Urinary bladder (tissue), 4 donors: ENCODE measurements around the gene INPP4B. TPM values are rescaled to one million over a fixed set of nuclear protein-coding genes. Genes with fewer than 3 reads are reported as not detected.

Source experiments
- DNase-seq: peaks from one replicate; pipeline ENCODE4 v3.0.0-alpha.2; 2015; ENCODE audit errors: extremely low spot score
- H3K27ac ChIP-seq: one replicate; pipeline ENCODE4 v1.5.1; 2013; ENCODE audit warnings: low read depth, mild to moderate bottlenecking, moderate library complexity
- H3K36me3 ChIP-seq: one replicate; pipeline ENCODE4 v1.6.1; 2013; ENCODE audit warnings: mild to moderate bottlenecking, moderate library complexity; ENCODE audit not compliant: insufficient read depth
- H3K4me1 ChIP-seq: one replicate; pipeline ENCODE4 v1.6.1; 2013; ENCODE audit warnings: mild to moderate bottlenecking, moderate library complexity; ENCODE audit not compliant: insufficient read depth
- H3K4me3 ChIP-seq: one replicate; pipeline ENCODE4 v1.5.1; 2013; ENCODE audit warnings: low read depth, low read length
- WGBS: extraction: QIAGEN DNeasy Blood & Tissue Kit; methylation state at CpG from one replicate; pipeline ENCODE4 v1.1.7; 2013; 5-methylcytosine and 5-hydroxymethylcytosine counted together
- polyA plus RNA-seq: library from polyadenylated mRNA; stranded (reverse); fragments of 200-250 nt; gene quantifications from one replicate; pipeline ENCODE4 v1.2.3, GENCODE V29; 2013
- total RNA-seq: library from RNA; depleted of rRNA; stranded (reverse); fragments of >200 nt; gene quantifications from one replicate; pipeline ENCODE4 v1.2.3, GENCODE V29; 2014
- donor health status: healthy with polysubstance abuse.
- donor health status: healthy.

The INPP4B gene
- total and polyA plus RNA-seq, 2 donors = 4.7 to 53.9 TPM

DNA sequence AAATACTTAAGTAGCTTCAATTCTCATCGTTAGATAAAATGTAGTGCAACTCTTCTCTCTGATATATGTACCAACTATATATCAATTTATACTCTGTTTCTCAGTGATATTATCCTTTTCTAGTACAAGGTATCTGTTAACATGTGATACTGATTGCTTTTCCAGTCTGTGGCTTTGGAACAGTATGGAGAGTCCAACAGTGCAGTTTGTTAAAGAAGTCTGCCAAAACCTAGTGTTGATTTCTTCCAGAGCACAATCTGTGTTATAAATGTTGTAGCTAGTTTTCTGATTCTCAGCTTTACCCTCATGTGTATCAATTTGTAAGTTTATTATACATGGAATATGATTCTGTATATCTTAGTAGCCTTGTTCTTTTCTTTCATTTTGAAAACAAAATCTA lies 744.7 kb downstream of the INPP4B start:
- no peak overlapping the region for H3K4me3 ChIP-seq
- no peak overlapping the region for H3K27ac ChIP-seq
- H3K4me1 ChIP-seq = no peaks in the 10 kb centered on the region
- H3K36me3 ChIP-seq = no peaks in the 10 kb centered on the region
- WGBS = 95% methylated on average over 1 of the region's 1 CpG
- DNase-seq = no peak

DNA sequence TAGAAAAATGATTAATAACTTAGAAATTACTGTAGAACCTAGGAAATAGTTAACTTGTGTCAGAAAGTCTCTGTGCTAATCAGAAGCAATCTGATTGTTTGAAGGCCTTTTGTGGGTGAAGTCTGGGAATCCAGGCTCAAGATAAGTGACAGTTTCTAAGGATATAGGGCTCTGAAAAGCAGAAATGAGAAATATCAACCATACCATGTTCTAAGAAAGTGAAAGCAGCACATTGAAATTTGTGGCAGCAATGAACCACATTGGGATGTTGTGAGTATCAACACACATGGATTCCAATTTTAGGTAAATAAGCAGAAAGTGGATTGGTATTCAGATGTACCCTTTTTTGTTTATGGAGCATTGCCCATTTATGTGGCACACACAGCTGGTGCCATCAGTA lies 745.2 kb downstream of the INPP4B start:
- H3K4me1 ChIP-seq = no peaks in the 10 kb centered on the region
- DNase-seq = no peak
- no peak overlapping the region for H3K4me3 ChIP-seq
- H3K36me3 ChIP-seq = no peaks in the 10 kb centered on the region
- H3K27ac ChIP-seq = no peak overlapping the region

DNA sequence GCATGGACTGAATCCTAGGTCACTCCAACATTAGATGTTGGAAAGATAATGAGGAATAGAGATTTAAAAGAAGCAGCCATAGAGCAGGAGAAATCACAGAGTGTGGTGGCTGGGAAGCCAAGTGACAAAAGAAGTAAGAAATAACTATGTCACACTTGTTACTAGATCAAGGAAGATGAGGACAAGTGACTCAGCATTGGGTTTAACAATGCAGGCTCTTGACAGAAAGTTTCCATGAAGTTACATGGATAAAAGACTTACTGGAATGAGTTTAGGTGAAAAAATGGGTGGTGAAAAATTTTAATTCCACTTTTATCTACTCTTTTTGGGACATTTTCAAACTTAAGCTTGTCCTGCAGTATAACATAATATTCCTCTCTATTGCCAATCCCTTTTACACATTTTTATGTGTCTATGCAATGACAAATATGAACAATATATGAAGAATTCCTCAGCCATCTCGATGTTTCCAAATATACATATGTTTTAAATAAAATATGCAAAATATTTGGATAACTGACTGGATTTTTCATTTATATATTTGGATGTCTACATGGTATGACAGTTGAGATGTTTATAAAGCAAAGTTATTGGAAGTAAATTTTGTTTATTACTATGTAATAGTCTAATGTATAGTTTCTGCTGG lies 747.1 kb downstream of the INPP4B start:
- no peak overlapping the region for H3K27ac ChIP-seq
- no peaks in the 10 kb centered on the region for H3K4me1 ChIP-seq

DNA sequence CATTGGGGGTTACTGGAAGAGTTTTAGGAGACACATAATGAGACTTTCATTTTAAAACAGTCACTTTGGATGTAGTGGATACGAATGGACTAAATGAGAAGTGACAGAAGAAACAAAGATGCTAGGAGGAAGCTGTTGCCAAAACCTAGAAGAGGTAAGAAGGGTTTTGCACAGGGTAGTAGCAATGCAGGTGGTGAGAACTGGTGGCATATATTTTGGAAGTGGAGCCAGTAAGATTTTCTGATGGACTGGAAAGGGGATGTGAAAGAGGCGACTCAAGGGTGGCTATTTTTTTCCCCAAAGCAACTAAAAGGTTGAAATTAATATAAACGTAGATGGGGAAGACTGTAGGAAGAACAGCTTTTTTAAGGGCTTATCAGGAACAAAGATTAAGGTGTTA lies 747.7 kb downstream of the INPP4B start:
- no peak for DNase-seq
- Histone ChIP-seq H3K27ac (no peak overlapping the region), H3K36me3 (no peaks in the 10 kb centered on the region), H3K4me3 (no peak overlapping the region), H3K4me1 (no peaks in the 10 kb centered on the region)
- 87% methylated on average over 3 of the region's 3 CpGs for WGBS

More for the DNA sequence above, 747.1 kb downstream of the INPP4B start:
- DNase-seq = no peak
- H3K36me3 ChIP-seq = no peaks in the 10 kb centered on the region
- WGBS = 78% methylated on average over 1 of the region's 1 CpG
- H3K4me3 ChIP-seq = no peak overlapping the region

DNA sequence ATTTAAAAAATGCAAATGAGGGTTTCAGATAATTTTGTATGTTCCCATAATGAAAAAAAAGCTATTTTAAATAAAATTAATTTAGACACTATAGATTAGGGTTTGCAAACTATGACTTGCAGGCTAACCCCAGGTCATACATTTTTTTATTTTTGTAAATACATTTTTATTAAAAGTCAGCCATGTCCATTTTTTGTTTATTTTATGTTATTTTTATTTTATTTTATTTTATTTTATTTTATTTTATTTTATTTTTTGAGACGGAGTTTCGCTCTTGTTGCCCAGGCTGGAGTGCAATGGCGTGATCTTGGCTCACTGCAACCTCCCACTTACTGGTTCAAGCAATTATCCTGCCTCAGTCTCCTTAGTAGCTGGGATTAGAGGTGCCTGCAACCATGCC lies 749.1 kb downstream of the INPP4B start:
- Histone ChIP-seq H3K36me3 (no peaks in the 10 kb centered on the region), H3K27ac (no peak overlapping the region), H3K4me1 (no peaks in the 10 kb centered on the region), H3K4me3 (no peak overlapping the region)
- DNase-seq = no peak
- WGBS = 97% methylated on average over 3 of the region's 3 CpGs

DNA sequence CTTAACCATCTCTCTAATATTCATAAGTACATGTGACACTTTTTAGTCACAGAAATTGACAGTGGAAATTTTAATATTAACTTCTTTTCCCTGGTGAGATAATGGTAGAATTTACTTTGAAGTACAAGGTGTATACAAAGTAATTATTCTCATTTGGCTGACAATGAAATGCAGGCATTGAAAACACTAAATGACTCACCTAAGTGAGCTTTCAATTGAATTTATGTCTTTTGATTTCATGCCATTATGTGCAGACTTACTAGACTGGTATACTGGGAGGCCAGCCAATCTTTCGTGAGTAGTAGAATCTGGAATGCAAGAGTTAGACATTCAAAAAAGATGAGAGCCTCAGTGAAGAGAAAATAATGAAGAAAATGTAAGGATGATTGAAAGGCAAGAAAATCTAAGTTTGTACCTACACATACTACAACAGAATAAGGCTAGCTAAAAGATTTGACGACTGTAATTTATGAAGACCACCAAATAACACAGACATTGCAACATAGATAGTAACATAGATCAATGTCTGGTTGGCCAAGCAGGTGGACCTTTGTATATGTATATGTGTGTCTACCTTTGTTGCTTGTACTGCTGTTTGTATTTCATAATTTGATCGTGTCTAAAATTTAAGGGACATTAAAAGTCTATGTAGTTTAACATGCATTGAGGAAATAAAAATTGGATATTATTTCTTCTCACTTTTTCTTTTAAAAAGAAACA lies 750.1 kb downstream of the INPP4B start:
- WGBS = 65% methylated on average over 3 of the region's 3 CpGs
- H3K36me3 ChIP-seq = no peaks in the 10 kb centered on the region
- H3K4me1 ChIP-seq = no peaks in the 10 kb centered on the region
- H3K27ac ChIP-seq = no peak overlapping the region
- DNase-seq = no peak
- no peak overlapping the region for H3K4me3 ChIP-seq

DNA sequence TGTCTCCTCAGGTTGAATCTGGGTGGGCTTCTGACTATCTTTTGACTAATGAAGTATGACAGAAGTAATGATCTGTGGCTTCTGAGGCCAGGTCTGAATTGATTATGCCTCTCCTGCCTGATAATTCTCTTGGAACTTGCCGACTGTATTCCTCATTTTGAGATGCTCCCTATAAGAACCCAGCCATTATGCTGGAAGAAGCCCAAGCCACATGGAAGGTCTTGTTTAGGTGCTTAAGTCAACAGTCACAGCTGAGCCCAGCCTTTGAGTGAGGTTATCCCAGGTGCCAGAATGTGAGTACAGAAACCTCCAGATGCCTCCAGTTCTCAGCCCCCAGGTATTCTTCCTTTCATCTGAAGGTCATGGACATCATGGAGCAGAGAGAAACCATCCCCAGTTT lies 753.2 kb downstream of the INPP4B start:
- 88% methylated on average over 1 of the region's 1 CpG for WGBS
- no peaks in the 10 kb centered on the region for H3K4me1 ChIP-seq
- no peaks in the 10 kb centered on the region for H3K36me3 ChIP-seq
- DNase-seq = no peak
- no peak overlapping the region for H3K27ac ChIP-seq
- H3K4me3 ChIP-seq = no peak overlapping the region

DNA sequence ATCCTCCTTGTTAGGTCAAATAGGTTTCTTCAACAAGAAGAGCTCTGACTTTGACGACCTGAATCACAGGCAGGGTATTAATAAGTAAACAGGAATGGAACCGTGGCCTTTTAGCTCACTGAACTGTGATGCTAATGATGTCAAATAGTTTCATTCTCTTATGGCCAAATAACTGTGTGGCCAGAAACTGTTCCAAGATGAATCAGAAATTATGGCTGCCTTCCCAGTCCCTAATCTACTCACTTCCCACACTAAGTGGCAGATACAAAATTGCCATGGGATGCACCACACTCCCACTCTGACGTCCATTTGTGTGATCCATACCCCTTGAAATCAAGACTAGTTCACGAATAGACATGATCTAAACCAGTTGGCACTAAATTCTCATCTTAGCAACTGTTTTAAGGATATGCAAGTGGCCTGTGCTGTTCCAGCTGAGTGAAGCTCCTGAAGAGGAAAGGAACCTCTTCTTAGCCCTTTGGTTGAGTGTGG lies 754.4 kb downstream of the INPP4B start:
- H3K36me3 ChIP-seq = no peaks in the 10 kb centered on the region
- H3K4me3 ChIP-seq = no peak overlapping the region
- DNase-seq = no peak
- H3K27ac ChIP-seq = no peak overlapping the region
- WGBS = 59% methylated on average over 4 of the region's 4 CpGs
- H3K4me1 ChIP-seq = no peaks in the 10 kb centered on the region

DNA sequence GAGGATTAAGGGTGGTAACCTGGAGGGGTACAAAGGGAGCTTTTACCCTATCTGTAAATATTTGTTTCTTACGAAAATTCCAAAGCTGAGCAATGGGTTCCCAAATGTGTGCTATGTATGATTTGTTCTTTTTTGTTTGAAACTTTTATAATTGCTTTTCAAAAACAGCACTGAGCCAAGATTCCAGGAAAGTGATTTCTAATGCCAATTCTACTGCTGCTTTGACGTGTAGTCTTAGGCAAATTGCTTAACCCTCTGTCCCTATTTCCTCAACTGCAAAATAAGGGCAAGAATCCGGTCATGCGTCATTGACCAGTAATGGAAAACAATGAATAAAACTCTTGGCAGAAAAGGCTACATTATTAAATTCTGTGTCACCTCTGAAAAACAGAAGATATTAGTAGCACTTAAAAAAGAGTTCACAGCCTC lies 755.0 kb downstream of the INPP4B start:
- H3K36me3 ChIP-seq = no peaks in the 10 kb centered on the region
- H3K4me1 ChIP-seq = no peaks in the 10 kb centered on the region
- 75% methylated on average over 4 of the region's 4 CpGs for WGBS
- no peak overlapping the region for H3K27ac ChIP-seq
- no peak for DNase-seq
- H3K4me3 ChIP-seq = no peak overlapping the region

DNA sequence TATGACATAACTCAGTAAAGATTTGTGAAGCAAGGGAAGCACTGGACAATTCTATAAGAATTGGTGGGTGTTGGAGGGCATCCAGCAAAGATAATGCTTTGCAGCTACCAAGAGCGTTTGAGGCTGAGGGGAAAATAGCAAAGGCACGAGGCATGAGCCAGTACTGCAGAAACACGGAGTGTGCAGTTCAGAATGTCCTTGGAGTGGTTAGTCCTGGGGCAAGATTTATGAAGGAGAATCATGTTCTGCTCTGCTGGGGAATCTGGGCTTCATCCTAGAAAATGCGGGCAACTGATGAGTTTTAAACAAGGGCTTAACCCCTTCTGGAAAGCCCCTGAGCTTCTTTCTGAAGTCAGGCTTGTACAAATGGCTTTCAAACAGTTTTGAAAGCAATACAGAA lies 757.2 kb downstream of the INPP4B start:
- Histone ChIP-seq H3K36me3 (peaks cover 2% of the 10 kb centered on the region), H3K4me1 (no peaks in the 10 kb centered on the region), H3K27ac (no peak overlapping the region), H3K4me3 (no peak overlapping the region)
- no peak for DNase-seq
- WGBS = 37% methylated on average over 4 of the region's 4 CpGs

DNA sequence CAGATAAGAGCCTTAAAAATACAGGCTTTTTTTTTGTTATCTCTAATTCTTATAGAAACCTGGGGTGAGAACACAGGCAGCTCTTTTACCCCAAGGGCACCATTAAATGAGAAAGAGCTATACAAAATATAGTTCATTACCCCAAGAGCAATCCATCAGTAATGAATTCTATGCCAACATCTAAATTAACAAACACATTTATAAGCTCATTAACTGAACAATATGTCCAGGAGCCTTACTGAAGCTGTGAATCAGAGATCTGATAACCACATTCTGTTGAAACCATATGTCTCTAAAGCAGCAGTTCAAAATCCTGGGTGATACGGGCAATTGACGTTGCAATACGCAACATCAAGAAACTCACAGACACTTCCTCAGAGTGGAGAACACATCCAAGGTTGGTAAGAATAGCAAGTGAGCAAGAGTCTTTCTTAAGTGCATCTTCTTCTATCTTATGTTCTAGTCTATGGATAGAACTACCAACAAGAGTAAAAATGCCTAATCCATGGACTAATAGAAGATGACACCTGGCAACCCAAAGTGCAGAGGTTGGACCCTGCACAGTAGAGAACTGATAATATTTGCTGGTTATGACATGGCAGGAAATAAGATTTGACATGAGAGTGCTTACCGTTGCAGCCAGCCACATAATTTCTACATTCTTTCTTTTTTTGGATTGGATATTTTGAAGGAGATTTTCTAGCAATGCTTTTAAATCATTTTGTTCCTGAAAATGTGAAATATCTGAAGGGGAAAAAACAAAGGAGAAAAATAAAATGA lies 760.4 kb downstream of the INPP4B start:
- 91% methylated on average over 4 of the region's 4 CpGs for WGBS
- peaks cover 2% of the 10 kb centered on the region for H3K36me3 ChIP-seq
- H3K27ac ChIP-seq = no peak overlapping the region
- H3K4me3 ChIP-seq = no peak overlapping the region
- no peak for DNase-seq
- H3K4me1 ChIP-seq = no peaks in the 10 kb centered on the region

DNA sequence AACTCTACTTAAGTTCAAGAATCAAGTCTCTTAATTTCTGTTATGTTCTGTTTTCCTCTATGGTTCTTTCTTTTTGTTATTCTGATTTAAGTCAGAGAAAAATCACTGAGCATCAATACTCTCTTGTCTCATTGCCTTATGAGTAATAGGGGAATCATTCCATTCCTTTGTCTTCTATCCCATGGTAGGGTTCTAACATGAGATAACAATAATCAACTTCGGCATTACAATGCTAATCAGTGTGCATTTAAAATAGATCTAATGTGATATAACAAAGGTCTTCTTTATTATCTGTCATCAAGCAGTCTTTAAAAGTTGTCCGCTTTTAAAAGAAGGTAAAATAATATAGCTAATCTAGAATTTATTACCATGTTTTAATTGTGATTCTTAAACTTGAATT lies 762.8 kb downstream of the INPP4B start:
- no peak for DNase-seq
- Histone ChIP-seq H3K27ac (no peak overlapping the region), H3K4me3 (no peak overlapping the region), H3K4me1 (no peaks in the 10 kb centered on the region), H3K36me3 (peaks cover 2% of the 10 kb centered on the region)
- 88% methylated on average over 2 of the region's 2 CpGs for WGBS

DNA sequence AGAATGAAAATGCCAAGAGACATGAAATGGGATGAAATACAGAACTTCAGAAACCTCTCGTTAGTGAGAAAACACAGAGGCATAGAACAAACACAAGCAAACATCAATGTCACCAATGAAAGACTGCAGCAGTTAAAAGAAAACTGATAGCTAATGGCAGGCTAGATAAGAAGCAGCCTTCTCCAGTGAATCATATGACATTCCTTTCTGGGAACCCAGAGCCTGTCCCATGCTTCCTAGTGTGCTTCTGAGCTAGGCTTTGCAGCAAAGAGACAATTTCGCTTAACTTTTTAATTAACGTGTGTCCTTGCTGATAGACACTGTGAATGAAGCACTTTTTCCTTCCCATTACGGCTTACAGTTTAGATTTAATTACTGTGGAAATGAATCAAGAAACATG lies 765.1 kb downstream of the INPP4B start:
- Histone ChIP-seq H3K4me1 (no peaks in the 10 kb centered on the region), H3K36me3 (peaks cover 2% of the 10 kb centered on the region), H3K27ac (no peak overlapping the region), H3K4me3 (no peak overlapping the region)
- DNase-seq = no peak
- WGBS = 69% methylated on average over 4 of the region's 4 CpGs

DNA sequence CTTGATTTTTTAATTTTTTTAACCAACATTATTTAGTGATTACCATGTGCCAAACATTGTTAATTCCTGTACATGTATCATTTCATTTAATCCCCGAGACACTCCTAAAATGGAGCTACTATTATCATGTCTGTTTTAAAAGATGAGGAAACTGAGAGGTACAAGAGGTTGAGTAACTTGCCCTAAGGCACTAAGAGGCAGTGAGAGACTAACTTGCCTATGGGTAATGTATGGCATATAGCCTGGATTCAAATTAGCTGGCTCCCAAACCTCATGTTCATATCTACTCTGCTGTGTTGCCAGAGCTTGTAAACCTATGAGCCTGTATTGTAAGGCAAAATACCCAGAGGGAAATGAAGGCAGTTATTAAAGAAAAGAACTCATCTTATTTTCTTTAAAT lies 766.1 kb downstream of the INPP4B start:
- no peaks in the 10 kb centered on the region for H3K36me3 ChIP-seq
- no peak overlapping the region for H3K27ac ChIP-seq
- WGBS = 95% methylated on average over 1 of the region's 1 CpG
- H3K4me1 ChIP-seq = no peaks in the 10 kb centered on the region
- no peak overlapping the region for H3K4me3 ChIP-seq
- no peak for DNase-seq
